ENCODE data around the gene PLXND1.

The PLXND1 gene

GRCh38 chr3:129561619-129562248, 44.7 kb downstream of the PLXND1 start:
- no peak for DNase-seq

- DNase-seq: no peak
These were observed 45.4 kb downstream of the PLXND1 start for GRCh38 chr3:129560911-129561594.

DNA sequence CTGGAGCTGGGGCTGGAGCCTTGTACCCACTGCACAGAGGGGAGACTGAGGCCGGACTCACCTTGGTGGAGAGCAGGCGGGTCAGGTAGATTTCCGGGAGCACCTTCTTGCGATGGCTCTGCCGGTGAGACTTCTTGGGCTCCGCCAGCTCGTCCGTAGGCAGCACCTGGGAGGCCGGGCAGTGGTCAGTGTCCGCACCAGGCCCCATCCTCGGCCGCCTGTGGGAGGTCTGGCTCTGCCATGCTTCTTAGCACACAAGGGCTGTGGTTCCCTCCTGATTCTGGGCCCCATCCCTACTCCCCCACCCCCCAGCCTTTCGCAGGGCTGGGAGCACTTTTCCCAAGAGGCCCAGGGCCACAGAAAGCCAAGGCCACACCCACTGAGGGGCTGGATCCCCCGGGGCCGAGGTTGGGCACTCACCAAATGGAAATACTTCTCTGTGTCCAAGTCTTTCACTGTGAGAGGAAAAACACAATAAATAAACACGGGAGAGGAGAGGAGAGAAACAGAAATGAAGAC, 46.1 kb downstream of the PLXND1 start:
- no peak for DNase-seq

DNA sequence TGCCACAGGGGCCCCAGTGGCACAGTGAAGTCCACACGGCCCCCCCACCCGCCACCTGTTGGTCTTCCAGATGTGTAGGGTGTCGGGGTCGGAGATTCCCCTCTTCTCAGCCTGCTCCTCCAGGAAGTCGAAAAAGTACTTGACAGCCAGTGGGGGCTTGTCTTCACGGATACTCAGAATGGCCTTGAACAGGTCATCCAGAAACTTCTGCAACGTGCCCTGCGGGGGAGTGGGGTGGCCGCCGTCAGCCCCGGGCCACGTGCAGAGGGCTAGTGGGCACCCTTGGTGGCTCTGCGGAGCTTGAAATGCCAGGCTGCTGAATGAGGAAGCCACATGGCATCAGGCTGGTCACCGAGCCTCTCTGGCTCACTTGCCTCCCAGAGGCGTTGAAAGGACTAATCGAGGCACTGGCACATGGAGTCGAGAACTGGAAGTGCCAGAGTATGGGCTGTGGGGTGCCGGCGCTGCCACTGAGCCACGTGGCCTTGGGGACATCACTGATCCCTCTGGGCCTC, 46.9 kb downstream of the PLXND1 start:
- no peak for DNase-seq

DNA sequence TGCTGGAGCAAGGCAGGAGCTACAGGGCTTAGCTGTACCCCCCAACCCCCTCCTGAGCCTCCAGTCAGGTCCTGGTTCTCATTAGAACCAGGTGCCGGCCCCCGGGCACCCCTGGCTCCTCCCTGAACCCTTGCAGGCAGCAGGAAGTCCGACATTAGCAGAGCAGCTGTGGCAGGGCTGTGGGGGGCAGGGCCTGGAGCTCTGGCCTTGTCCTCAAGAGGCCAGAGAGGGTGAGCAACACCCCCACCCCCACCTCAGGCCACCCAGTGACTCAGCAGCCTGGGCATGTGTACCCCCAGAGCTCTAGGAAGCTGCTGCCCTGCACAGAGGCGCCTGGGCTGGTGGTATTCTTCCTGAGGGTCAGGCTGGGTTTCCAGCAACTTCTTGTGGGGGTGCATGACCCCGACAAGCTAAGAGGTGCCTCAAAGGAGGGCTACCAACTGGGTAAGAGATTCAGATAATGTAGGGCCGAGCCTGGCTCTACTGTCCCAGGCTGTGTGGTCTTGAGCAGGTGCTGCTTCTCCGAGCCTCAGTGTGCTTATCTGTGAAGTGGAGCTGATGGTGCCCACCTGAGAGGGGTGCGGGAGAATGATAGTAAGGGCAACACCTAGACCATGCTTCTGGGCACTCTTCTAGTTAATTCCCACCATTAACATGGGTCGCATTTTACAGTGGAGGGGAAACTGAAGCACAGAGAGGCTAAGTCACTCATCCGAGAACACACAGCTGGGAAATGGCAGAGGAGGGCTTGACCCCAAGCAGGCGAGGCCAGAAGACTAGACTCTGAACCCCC, 47.5 kb downstream of the PLXND1 start:
- DNase-seq: no peak

DNA sequence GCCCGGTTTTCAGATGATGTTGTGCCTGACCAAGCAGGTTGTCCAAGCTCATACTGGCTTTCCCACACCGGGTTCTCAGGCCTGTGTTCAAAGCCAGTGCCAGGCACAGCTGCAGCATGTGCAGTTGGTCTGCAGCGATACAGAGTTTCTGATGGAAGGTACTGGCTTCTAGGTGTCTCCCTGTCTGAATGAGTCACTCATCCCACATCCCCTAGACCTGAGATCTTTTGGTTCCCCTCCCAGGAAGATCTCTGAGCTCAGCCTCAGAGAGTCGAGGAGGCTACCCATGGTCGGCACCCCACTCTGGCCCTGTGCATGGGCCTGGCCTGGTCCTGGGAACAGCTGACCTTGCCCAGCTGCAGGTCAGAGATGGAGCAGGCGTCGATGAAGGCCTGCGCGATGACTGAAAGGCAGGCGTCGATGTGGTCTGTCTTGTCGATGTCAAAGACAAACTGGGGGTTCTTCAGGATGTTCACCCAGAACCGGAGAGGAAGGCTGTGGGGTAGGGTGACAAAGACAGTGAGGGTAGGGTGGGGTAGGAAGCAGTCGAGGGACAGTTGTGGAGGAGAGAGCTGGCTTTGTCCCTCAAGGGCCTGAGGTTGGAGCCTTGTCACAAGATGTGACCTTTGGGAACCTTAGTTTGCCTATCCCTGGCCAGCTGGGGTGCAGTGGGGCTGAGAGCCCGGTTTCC, 48.2 kb downstream of the PLXND1 start:
- DNase-seq: no peak

DNA sequence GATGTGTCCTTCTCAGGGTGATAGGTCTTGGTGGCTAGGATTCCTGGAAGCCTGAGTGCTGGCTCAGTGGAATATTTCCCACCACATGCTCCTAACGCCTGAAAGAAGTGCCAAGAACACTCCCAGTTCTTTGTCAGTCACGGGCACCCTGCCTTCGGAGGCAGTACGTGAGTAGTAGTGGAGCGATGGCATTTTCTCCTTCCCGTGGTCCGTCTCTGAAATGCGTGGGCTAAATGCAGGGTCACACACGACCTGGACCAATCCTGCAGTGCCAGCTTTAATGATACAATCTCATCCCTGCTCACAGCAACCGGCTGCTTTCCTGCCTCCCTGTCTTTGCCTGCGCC, 49.0 kb downstream of the PLXND1 start:
- no peak for DNase-seq

DNA sequence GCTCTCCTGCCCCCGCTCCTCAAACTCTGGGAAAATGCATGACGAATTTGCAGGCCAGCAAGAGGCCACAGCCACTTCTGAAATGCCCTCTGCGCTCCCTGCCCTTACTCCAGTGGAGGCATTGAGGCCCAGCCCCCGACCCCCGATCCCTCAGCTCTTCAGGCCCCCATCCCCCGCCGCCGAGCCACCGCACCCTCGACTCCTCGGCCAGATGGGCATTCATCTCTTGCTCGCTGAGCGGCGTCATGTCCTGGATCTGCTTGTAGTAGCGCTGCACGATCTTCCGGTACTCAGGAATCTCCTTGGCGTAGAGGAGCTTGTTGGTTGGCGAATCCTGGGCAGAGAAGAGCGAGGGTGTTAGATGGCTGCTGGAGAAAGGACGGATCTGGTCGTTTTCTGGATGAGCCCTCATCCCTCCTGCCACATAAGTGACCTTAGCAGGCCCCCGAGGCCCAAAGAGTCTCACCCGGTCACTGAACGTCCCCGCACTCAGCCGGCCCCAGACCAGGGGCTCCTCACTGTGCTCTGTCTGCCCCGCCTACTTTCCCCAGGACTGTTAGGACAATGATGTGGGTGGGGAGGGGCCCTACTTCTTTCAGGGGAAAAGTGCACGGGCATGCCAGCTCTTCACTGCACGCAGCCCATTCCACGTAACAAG, 49.5 kb downstream of the PLXND1 start:
- DNase-seq: no peak

- DNase-seq: no peak
These were observed 50.1 kb downstream of the PLXND1 start for GRCh38 chr3:129556358-129556695.

DNA sequence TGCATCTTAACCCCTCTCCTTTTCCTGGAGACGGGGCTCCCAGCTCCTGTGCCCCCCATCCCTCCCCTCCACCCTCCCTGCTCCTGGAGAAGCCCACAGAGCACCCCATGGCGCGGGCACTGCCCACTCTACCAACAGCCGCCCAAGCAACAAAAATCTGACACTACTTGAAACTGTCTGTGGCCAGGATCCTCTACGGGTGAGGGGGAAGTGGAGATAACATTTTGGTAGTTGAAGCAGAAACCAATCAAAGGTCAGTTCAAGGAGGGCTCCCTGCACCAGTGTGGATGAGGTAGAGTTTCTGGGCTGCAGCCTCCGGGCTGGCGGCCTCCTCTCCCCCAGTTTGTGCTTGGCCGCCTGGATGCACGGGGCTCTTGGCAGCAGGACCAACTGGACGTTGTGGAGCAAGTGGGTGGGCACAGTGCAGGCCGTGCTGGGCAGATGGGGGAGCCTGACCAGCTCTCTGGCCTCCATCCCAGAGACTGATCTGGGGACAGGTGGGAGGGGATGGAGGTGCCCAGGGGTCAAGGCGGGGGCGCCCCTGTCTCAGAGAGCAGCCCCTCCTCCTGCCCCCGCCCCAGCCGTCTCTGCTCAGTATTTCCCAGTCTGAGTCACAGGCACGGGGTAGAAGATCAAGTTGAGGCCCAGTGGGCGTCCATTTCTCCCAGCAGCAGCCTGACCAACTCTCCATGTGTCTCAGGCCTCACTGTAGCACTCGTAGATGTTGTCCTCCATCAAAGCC, 50.7 kb downstream of the PLXND1 start:
- DNase-seq: no peak

DNA sequence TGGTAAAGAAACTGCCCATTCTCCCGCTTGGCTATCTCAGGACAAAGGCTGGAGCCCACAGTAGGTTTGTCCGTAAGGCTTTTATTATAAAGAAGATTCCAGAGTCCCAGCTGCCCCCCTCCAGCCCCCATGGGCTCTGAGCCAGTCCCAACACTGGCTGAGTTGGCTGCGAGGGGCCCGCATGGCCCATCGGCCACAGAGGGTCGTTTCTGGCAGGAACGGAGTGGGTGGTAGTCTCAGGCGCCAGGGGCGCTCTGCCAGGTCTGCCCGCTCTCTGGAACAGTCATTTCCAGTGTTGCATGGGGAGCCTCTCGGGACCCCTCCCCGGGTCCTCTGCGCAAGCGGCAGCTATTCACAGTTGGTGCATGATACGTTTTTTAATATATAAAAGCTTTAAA, 51.3 kb downstream of the PLXND1 start:
- no peak for DNase-seq

- DNase-seq: no peak
These were observed 51.9 kb downstream of the PLXND1 start for GRCh38 chr3:129554356-129555152.

DNA sequence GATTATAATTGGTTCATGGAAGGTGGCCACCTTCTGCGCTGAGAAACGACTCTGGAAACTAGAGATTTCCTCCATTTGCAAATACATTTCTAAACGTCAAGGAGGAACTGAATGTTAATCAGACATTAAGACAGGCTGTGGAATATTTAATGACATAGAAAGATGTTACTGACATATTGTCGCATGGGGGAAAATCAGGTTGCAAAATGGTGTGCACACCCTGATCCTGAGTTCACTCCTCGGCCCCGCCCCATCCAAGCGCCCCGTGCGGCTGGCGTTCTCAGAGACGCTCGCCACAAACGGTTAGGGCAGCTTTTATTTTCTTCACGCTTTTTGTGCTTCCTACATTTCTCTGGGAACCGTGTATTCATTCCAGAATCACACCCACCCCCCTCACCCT, 52.8 kb downstream of the PLXND1 start:
- no peak for DNase-seq

- no peak for DNase-seq
These were observed 53.3 kb downstream of the PLXND1 start for GRCh38 chr3:129553171-129553570.

DNA sequence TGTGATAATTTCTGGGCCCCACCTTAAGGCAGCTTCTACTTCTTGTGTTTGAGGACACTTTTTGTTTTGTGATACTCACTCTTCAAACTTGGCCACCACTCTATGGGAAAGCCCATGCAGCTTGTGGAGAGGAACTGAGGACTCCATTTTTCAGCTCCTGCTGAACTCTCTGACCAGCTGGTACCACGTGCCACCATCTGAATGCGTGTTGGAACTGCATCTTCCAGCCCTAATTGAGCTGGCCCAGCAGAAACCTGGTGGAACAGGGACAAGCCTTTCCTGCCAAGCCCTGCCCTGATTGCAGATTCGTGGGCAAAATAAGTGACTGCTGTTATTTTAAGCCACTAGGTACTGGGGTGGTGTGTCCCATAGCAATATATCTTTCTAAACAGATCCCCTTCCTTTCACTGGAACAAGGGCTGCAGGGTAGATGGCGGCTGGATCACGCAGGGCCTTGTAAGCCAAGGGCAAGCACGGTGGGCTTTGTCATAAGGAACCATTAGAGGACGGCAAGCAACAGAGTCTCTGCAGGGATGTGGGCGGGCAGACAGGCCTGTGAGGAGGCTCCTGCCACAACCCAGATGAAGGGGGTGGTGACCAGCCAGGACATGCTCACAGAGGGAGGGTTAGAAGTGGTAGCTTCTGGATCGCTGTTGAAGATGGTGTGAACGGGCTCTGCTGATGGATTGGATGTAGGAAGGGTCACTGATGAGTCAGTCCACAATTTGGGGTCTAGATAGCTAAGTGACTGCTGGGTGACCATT, 54.0 kb downstream of the PLXND1 start:
- no peak for DNase-seq

GRCh38 chr3:129549805-129550204, 56.7 kb downstream of the PLXND1 start:
- peak in 1 of 2 experiments; percentile 24 for DNase-seq

- peak; percentile 34 to 41 for DNase-seq
These were observed 57.3 kb downstream of the PLXND1 start for GRCh38 chr3:129549006-129549800.

DNA sequence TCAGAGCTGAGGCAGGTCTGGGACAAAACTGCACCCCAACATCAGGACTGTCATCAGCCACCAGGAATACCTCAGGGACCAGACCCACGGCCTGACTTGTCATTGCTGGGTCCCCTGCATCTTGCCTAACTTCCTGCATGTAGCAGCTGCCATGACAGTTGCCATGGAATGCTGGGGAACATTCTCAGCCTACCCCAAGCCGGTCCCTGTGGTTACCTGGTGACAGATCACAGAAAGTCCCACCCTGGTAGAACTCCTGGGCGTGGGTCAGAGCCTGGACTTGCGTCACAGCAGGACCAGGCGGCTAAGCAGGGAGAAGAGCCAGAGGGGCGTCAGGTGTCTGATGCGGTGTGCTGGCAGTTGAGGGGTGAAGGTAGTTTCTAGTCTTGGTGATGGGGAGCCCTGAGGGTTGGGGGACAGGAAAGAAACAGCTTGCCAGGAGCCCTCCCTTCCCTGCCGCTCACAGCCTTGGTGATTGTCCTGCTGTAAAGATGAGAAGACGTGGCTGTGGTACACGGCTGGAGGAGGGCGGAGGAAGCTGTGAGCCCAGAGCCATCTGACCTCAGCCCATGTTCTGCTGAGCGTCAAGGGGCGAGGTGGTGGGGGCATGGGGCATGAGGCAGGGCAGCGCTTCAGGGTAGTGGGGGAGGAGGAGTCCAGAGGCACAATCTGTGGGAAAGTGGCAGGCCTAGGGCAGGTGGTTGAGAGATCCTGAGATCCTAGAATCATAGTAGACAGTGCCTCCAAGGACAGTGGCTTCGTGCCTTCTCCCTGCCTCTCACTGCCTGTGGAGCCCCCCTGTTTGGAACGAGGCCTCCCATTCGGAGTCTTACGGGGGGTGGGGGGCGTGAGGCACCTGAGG, 58.1 kb downstream of the PLXND1 start:
- DNase-seq: no peak
